Stimulated activated CD8-positive, alpha-beta memory T cell treated with anti-CD3 and anti-CD28 coated beads, Interleukin-12 subunit alpha, Interleukin-12 subunit beta, amount 100 ng/mL, for 24 hours (primary cell): Measurements from ENCODE around the gene CHKB.

Experiments used
- DNase-seq: peaks from one replicate; pipeline ENCODE4 v3.0.0-alpha.2; 2020; ENCODE audit errors: extremely low read depth

Gene CHKB

DNA sequence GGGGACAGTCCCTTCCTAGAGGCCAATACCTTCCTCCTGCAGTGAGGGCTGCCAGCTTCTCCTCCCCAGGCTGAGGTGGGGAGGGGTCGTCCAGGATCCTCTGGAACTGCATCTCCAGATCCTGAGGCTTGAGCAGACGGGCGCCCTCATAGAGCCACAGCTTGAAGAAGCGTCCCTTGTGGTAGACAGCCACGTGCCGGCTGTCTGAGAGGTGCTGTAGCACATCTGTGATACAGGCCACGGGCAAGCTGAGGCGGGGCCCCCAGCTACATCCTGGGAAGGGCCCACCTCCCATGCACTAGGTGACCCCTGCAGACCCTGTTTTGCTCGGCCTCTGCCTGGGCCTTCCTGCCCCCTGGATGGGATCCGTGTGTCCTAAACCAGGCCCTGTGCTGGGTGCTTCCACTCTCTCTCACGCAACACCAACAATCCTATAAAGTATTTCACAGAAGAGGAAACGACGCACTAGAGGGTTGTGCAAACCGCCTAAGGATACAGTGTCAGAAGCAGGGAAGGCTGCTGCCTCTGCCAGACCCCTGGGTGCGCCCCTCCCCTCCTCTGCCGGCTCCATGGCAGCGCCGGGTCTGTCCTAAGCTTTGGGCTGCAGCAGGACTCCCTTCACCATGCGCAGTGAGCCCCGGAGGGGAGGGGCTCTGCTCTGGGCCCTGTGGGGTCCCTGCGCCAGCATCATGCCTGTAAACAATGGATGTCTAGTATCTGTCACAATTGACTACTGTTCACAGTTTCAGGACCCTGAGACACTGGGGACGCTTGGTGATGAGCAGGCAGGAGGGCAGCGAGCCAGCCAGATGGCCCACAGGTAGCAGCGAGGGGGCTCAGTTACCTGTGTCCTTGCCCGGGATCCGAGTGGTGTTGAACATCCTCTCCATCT lies 8.9 kb downstream of the CHKB start:
- no peak for DNase-seq

DNA sequence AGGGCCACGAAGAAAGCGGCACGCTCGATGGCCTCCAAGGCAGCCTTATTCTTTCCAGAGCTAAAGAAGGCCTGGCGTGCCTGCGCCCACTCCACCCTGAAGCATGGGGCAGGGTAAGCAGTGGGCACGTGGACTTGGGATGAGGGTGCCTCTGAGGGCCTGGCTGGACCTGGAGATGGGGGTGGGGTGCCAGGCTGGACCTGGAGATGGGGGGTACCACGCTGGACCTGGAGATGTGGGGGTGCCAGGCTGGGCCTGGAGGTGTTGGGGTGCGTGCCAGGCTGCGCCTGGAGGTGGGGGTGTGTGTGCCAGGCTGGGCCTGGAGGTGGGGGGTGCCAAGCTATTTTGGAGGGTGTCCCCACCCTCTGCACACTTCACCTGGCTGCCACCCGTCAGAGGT lies 9.7 kb downstream of the CHKB start:
- no peak for DNase-seq

DNA sequence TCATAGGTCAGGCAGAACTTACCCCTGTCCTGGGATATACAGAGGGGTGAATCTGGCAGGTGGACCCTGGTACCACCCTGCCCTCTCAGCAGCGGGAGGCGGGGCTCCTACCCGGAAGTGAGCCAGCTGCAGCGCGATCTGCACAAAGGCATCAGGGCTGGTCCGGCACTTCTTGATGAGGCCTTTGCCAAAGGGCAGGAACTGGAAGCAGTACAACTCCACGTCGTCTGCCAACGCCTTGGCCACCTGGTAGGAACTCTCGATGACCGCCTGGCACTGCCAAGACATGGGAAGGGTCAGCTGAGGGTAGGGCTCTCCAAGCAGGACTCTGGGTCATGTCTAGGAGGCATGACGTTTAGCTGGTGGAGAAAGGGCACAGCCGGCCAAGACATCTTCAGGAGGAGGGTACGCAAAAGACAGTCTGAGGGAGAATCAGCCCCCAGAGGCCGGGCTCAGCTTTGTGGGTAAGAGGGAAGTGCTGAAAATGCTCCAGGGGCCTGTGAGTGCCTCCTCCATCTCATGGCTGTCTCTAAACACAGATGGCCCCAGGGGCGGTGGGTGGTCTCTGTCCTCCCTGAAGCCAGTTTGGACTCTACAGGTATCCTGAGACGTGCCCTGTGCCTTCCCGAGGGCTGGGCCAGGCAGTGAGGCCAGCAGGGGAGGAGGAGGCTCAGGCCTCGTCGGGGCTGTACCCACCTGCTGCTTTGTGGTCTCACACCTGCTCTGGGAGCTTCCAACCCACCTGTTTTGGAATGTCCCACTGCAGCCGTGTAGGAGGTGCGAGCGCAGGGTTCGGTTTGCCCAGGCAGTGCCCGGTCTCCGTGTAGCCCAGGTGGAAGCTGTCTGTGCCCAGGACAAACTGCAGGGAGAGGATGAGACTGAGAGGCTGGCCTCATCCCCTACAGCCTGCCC lies 11.1 kb downstream of the CHKB start:
- DNase-seq, result no peak

- no peak for DNase-seq
These were observed 11.8 kb downstream of the CHKB start for GRCh38 chr22:50570861-50571260.

GRCh38 chr22:50569896-50570535 lies 12.6 kb downstream of the CHKB start:
- no peak for DNase-seq

- DNase-seq, result no peak
These were observed 13.6 kb downstream of the CHKB start for GRCh38 chr22:50569041-50569459.

- DNase-seq, result no peak
These were observed 14.0 kb downstream of the CHKB start for GRCh38 chr22:50568626-50569025.

DNA sequence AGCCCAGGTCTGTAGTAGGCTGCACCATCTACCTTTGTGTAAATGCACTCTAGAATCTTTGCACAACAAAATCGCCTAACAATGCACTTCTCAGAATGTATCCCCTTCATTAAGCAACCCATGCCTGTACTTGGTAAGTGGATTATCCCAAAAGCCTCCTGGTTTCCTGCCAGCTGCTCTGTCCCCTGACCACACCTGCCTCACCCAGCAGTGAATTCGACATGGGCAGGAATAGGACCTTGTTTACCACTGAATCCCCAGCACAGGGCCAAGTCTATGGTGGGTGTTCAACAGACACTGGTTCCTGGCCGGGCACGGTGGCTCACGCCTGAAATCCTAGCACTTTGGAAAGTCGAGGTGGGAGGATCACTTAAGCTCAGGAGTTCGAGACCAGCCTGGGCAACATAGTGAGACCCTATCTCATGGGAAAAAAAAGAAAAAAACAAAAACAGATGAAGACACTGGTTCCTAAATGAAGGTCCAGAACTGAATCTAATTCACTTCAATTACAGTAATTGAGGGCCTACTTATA lies 14.9 kb downstream of the CHKB start:
- DNase-seq, result no peak

- DNase-seq, result no peak
These were observed 18.4 kb downstream of the CHKB start for GRCh38 chr22:50564289-50564688.

GRCh38 chr22:50563413-50564160 lies 19.1 kb downstream of the CHKB start:
- no peak for DNase-seq

- DNase-seq, result peak; percentile 85
These were observed 19.9 kb downstream of the CHKB start, which contains the start of gene SYCE3 for GRCh38 chr22:50562523-50563412. Gene SYCE3, minus strand, starts transcription at chr22:50562919. Its CDS starts 6,514 bp downstream, at chr22:50556405.

DNA sequence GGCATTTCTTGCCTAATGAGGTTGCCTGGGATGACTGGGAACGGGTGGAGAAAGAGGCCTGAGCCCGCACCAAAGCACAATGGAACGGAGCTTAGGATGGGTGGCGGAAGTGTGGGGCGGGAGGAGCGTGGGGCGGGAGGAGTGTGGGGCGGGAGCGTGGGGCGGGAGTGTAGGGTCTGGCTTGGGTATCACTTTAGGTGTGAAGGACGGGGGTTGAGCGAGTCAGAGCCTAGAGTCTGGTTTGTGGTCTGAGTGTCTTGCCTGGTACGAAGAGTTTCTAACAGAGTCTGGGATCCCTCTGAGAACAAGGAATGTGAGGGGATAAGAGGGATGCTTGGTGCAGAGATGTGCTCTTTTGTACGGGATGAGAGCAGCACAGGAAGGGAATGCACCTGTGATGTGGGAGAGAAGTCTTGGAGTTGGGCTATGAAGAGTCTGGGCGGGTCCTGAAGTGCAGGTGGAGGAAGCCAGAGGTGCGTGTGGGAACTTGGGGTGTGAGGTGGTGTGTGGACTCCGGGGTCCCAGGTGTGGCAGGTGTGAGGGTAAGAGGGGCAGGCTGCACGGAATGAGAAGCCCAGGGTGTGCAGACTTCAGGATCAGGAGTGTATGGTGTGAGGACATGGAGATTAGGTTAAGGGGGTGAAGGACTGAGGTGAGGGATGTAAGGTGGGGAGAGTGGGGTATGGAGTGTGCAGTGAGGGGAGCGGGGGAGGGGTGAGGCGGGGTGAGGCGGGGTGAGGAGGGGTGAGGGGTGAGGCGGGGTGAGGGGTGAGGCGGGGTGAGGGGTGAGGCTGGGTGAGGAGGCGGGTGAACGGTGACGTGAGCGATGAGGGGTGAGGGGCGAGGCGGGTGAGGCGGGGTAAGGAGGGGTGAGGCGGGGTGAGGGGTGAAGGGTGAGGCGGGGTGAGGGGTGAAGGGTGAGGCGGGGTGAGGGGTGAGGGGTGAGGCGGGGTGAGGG lies 21.0 kb downstream of the CHKB start:
- no peak for DNase-seq

DNA sequence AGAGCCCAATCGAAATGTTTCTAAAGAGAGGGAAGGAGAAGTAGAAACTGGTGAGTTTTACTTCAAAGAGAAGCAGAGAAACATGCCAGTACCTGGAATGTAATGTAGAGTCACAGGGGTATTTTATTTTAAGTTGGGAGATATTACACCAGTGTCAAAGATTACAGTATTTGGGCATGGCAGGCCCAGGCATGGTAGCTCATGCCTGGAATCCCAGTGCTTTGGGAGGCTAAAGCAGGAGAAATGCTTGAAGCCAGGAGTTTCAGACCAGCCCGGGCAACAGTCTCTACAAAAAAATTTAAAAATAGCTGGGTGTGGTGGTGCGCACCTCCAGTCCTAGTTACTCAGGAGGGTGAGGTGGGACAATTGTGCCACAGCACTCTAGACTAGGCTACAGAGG lies 22.6 kb downstream of the CHKB start:
- no peak for DNase-seq

DNA sequence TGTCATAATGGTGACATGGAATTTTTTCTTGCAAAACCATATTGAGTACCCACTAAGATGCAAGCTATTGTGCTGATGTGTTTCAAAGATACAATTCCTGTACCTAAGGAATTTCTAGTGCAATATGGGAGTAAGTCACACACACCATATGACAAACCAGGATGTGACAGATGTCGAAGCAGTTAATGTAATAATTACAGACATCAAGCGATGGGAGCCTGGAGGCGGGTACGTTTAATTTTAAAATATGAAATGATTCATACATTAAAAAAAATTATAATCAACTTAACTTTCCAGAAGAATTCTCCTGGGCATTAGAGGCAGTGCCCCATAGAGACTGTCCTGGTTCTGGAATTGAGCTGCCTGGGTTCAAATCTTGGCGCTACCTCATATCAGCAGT lies 25.9 kb downstream of the CHKB start:
- no peak for DNase-seq

DNA sequence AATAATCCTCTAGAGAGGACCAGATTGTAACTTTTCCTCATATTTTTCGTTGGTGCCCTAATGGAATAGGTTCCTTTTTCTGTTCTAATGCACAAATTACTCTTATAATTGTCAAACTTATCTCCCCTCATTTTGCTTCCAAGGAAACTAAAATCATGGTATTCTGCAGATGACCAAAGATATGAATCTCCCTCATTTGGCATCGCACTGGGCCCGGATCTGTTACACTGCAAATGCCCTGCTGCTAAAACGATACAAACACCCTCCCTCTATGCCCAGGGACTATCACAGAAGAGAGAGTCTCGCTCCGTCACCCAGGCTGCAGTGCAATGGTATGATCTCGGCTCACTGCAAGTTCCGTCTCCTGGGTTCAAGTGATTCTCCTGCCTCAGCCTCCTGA lies 29.3 kb downstream of the CHKB start:
- no peak for DNase-seq

DNA sequence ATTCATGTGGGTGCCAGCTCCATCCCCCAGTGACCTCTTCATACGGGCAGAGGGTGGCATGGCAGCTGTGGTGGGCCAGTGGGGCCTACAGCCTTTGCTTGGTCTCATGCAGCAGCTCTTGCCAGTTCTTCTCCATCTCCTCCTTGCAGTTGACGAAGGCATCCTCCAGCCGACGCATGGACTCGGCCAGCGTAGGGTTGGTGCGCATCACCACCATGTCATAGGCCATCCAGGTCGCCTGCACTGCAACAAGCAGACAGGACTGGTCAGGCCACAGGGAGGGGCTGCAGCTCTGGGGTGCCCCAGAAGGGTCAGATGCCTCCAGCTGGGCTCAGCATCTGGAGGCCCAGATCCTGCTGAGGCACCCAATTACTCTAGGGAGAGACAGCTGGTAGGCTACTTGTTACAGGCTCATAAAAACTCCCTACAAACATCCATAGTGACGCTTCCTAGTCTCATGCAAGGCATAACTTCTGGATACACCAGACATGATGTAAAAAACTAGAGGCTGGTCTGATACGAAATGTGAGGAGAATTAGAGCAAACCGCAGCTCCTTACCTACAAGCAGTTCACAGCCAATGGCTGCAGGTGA lies 31.4 kb downstream of the CHKB start:
- no peak for DNase-seq

GRCh38 chr22:50550395-50550794 lies 32.3 kb downstream of the CHKB start:
- no peak for DNase-seq
